Neural crest cell (in vitro differentiated cells): ENCODE data around the gene COQ10A. TPM values are rescaled to one million over a fixed set of nuclear protein-coding genes. Genes with fewer than 3 reads are reported as not detected.
A peak's percentile ranks its signal among the peaks of the same experiment; 100 is the strongest.

Experiments
- DNase-seq: peaks from one replicate; pipeline ENCODE4 v3.0.0; 2021; ENCODE audit warnings: low read depth, mixed read lengths, low spot score
- H3K27ac Mint-ChIP-seq: one replicate; pipeline ENCODE4 v1.8.0; 2021; ENCODE audit warnings: mild to moderate bottlenecking, mixed read lengths; ENCODE audit not compliant: unreplicated experiment
- H3K27me3 Mint-ChIP-seq: 2 replicates; pipeline ENCODE4 v1.8.0; 2021; ENCODE audit warnings: low read depth, mild to moderate bottlenecking, mixed read lengths
- H3K36me3 Mint-ChIP-seq: 2 replicates; pipeline ENCODE4 v1.8.0; 2021; ENCODE audit warnings: low read depth, mild to moderate bottlenecking, mixed read lengths
- H3K4me1 Mint-ChIP-seq: 2 replicates; pipeline ENCODE4 v1.8.0; 2021; ENCODE audit warnings: mixed read lengths
- H3K4me3 Mint-ChIP-seq: one replicate; pipeline ENCODE4 v1.8.0; 2021; ENCODE audit warnings: mild to moderate bottlenecking, mixed read lengths
- H3K9me3 Mint-ChIP-seq: 2 replicates; pipeline ENCODE4 v1.8.0; 2021; ENCODE audit warnings: mixed read lengths
- long read RNA-seq: library from polyadenylated mRNA; unstranded; transcript quantifications from one replicate; pipeline ENCODE4 v2.0.0, GENCODE V29; 2020
- total RNA-seq: library from RNA; stranded (reverse); gene quantifications from 2 replicates; pipeline ENCODE4 v1.2.1, GENCODE V29; 2021
- TF ChIP-seq, protein P1 (sequence below): fragments of 200-600 bp; sonication (generic); conservative IDR thresholded peaks from 2 replicates; pipeline ENCODE4 v1.5.0; 2021; ENCODE audit warnings: antibody characterized with exemption, mild to moderate bottlenecking

The COQ10A gene
- 23.2 and 23.3 TPM in 2 replicates for total RNA-seq
- long read RNA-seq, transcript COQ10A-202 (5 exons, 1,410 nt): major isoform, 7 of 9 reads
- long read RNA-seq, partial matches to known transcripts: 0 of 9 reads
- long read RNA-seq, other reads (novel, unspliced or antisense): 0 of 9 reads

DNA sequence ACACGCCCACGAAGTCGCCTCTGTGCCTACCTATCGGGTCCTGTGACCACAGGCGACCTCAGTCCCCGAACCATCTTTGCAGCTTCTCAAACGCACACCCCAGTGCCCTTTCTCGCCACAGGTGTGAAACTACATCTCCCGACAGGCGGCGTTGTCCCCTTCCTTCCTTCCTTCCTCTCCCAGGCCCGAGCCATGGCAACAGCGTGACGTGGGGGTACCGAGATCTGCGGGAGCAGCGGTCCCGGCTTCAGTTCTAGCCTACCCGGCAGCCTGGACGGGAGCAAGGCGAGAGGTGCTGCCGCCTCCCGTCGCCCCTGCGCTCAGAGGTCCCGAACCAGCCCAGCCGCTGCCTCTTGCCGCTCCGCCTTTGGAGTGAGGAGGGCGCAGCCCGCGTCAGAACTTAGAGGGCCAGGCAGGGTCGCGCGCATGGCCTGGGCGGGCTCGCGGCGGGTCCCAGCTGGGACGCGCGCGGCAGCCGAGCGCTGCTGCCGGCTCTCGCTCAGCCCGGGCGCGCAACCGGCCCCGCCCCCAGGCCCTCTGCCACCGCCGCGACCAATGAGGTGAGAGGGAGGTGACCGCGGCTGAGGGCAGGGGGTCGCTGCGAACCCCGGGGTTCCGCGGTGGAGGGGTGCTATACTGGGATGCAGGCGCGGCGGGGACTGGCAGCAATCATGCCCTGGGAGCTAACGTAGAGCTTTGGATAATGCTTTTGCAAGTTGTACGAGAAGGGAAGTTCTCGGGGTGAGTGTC, at the start of gene COQ10A:
COQ10A (plus strand) TSS at position 250 of the 750 bp plus-strand sequence; CDS start at position 427, 177 bp downstream.
- Mint-ChIP-seq H3K4me1 (peaks cover 16% of the 10 kb centered on the region), H3K9me3 (no peaks in the 10 kb centered on the region), H3K27me3 (no peaks in the 10 kb centered on the region), H3K4me3 (peak within 1 kb of the TSS; percentile 92), H3K36me3 (peaks cover 9% of the 10 kb centered on the region), H3K27ac (peak within 1 kb of the TSS; percentile 98)
- peak; percentile 87 for DNase-seq
- TF ChIP-seq, protein P1, sequence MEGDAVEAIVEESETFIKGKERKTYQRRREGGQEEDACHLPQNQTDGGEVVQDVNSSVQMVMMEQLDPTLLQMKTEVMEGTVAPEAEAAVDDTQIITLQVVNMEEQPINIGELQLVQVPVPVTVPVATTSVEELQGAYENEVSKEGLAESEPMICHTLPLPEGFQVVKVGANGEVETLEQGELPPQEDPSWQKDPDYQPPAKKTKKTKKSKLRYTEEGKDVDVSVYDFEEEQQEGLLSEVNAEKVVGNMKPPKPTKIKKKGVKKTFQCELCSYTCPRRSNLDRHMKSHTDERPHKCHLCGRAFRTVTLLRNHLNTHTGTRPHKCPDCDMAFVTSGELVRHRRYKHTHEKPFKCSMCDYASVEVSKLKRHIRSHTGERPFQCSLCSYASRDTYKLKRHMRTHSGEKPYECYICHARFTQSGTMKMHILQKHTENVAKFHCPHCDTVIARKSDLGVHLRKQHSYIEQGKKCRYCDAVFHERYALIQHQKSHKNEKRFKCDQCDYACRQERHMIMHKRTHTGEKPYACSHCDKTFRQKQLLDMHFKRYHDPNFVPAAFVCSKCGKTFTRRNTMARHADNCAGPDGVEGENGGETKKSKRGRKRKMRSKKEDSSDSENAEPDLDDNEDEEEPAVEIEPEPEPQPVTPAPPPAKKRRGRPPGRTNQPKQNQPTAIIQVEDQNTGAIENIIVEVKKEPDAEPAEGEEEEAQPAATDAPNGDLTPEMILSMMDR: peak; percentile 72

DNA sequence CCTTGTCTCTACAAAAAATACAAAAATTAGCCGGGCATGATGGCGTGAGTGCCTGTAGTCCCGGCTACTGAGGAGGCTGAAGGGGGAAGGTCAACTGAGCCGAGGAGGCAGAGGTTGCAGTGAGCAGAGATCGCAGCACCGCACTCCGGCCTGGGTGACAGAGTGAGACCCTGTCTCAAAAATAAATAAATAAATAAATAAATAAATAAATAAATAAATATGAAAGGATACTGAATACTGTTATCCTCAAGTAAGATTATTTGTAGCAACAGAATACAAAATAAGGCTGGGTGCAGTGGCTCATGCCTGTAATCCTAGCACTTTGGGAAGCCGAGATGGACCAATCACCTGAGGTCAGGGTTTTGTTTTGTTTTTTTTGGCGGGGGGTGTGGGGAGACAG, 46.9 kb upstream of the COQ10A start:
- no peaks in the 10 kb centered on the region for H3K9me3 Mint-ChIP-seq
- H3K27me3 Mint-ChIP-seq: no peaks in the 10 kb centered on the region
- H3K4me1 Mint-ChIP-seq: peaks cover 38% of the 10 kb centered on the region
- DNase-seq: no peak
- no peak overlapping the region for H3K27ac Mint-ChIP-seq
- H3K36me3 Mint-ChIP-seq: peaks cover 9% of the 10 kb centered on the region
- TF ChIP-seq, protein P1: no peak
- peak overlapping the region; percentile 74 for H3K4me3 Mint-ChIP-seq

DNA sequence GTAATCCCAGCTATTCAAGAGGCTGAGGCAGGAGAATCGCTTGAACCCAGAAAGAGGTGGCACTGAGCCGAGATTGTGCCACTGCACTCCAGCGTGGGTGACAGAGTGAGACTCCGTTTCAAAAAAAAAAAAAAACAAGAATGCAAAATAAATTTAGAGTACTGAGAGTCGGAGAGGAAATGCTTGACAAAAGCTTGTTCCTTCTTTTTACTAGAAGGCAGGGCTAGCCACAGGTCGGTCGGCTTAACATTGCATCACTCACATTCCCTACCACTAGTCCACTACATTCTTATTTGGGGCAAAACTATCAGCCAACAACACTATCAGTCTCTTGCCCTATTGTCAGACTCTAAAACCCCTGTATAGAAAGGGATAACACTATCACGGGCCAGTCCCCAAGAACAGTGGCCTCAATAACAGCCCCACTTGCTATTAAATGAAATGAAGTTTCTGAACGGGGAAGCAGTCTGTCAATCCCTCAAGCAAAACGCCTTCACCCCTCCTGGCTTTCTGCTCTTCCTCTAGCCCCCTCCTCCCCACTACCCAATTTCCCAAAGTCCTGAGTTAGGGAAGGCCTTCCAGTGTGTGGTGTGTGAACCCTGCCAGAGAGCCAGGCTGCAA, 46.0 kb upstream of the COQ10A start:
- Mint-ChIP-seq H3K27me3 (no peaks in the 10 kb centered on the region), H3K4me3 (peak overlapping the region; percentile 100), H3K36me3 (peaks cover 4% of the 10 kb centered on the region), H3K27ac (peak overlapping the region; percentile 95), H3K9me3 (no peaks in the 10 kb centered on the region), H3K4me1 (peaks cover 46% of the 10 kb centered on the region)
- TF ChIP-seq, protein P1: no peak
- no peak for DNase-seq

DNA sequence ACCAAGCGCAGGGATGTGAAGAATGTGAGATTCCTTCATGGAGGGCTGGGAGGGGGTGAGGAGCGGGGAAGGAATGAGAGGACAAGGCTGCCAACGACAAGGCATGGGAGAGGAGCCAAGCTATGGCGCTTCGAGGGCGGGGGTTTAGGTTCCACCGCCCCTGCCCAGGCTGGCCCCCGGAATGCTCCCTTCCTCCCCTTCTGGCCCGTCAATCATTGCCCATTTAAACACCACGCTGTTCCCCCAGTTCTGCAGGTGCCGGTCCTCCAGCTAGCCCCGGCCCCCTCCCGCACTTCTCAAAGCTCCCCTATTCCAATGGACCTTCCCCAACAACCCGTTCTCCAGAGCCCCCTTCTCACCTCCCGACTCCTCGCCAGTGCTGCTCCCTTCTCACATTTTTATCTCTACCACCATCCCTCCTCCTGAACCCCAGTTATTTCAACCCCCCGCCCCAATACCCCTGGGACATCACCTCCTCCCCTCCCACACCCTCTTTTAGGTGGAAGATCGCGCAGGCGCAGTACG, 45.4 kb upstream of the COQ10A start:
- peak; percentile 14 for DNase-seq
- peaks cover 4% of the 10 kb centered on the region for H3K36me3 Mint-ChIP-seq

More for the DNA sequence above, 45.4 kb upstream of the COQ10A start:
- Mint-ChIP-seq H3K4me3 (peak overlapping the region; percentile 100), H3K27ac (peak overlapping the region; percentile 95), H3K4me1 (peaks cover 46% of the 10 kb centered on the region), H3K9me3 (no peaks in the 10 kb centered on the region), H3K27me3 (no peaks in the 10 kb centered on the region)
- TF ChIP-seq, protein P1: no peak
